Central memory CD8-positive, alpha-beta T cell (primary cell): ENCODE measurements around the gene DYNC1H1.

Experiments used
- ATAC-seq: fragments of 150-1000 bp; cut with Tn5 transposase; replicated peaks from 2 replicates; pipeline ENCODE4 v1.10.0; 2022; ENCODE audit warnings: mild to moderate bottlenecking, moderate FRiP score, moderate number of reproducible peaks; ENCODE audit not compliant: poor library complexity, severe bottlenecking; ENCODE audit errors: extremely low read depth
- DNase-seq, 2 donors: peaks; one replicate each; pipeline ENCODE4 v3.0.0; 2021; ENCODE audit warnings: low spot score in 2 of 2
- H3K27ac Mint-ChIP-seq: one replicate; pipeline ENCODE4 v1.8.0; 2022; ENCODE audit warnings: low read depth, mild to moderate bottlenecking, moderate library complexity, mixed read lengths
- H3K27me3 Mint-ChIP-seq: one replicate; pipeline ENCODE4 v1.8.0; 2022; ENCODE audit warnings: mixed read lengths
- H3K36me3 Mint-ChIP-seq: one replicate; pipeline ENCODE4 v1.8.0; 2022; ENCODE audit warnings: mild to moderate bottlenecking, moderate library complexity, mixed read lengths; ENCODE audit not compliant: insufficient read depth
- H3K4me1 Mint-ChIP-seq: one replicate; pipeline ENCODE4 v1.8.0; 2022; ENCODE audit warnings: mixed read lengths
- H3K4me3 Mint-ChIP-seq: one replicate; pipeline ENCODE4 v1.8.0; 2022; ENCODE audit warnings: mild to moderate bottlenecking, moderate library complexity, mixed read lengths
- H3K9me3 Mint-ChIP-seq: one replicate; pipeline ENCODE4 v1.8.0; 2022; ENCODE audit warnings: mixed read lengths

The DYNC1H1 gene

DNA sequence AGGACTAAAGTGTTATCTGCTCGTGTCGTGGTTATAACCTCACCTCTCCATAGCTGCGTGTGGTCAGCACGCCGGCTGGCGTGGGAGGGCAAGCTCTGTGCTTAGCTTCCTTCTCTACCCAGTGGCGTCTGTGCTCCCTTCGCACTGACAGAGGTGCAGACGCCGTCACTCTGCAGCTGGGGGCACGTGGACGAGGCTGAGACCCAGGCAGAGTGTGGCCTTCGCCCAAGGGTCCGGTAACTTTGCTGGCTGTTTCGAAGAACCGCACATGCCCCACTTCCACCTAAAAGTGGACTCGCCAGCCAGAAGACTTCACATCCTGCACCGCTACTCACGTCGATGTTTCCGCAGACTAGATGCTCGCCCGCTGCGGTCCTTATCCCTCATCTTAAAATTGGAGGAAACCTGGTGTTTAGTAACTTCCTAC lies 35.9 kb upstream of the DYNC1H1 start:
- Mint-ChIP-seq H3K4me3 (no peak overlapping the region), H3K4me1 (no peaks in the 10 kb centered on the region), H3K36me3 (peaks cover 28% of the 10 kb centered on the region), H3K27ac (no peak overlapping the region), H3K9me3 (no peaks in the 10 kb centered on the region), H3K27me3 (no peaks in the 10 kb centered on the region)
- DNase-seq (no peak), ATAC-seq (no peak)

DNA sequence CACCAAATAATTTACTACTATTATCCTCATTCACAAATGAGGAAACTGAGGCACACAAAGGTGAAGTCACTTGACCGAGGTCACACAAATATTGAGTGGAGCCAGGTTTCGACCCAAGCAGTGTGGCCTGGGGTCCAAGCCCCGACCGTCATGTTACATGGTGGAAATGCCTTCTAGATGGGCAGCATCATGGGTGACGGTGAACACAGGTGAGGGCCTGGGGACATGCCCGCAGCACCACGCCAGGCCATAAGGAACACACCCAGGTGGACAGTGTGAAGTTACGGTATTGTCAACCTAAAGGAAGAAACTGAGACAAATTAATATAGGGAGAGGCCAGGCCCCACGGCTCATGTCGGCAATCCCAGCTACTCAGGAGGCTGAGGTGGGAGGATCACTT lies 35.3 kb upstream of the DYNC1H1 start:
- ATAC-seq, result no peak
- peaks cover 28% of the 10 kb centered on the region for H3K36me3 Mint-ChIP-seq
- no peaks in the 10 kb centered on the region for H3K9me3 Mint-ChIP-seq
- no peak overlapping the region for H3K4me3 Mint-ChIP-seq
- peak overlapping the region; percentile 75 for H3K27ac Mint-ChIP-seq
- H3K4me1 Mint-ChIP-seq, result no peaks in the 10 kb centered on the region
- H3K27me3 Mint-ChIP-seq, result no peaks in the 10 kb centered on the region
- DNase-seq, result no peak

DNA sequence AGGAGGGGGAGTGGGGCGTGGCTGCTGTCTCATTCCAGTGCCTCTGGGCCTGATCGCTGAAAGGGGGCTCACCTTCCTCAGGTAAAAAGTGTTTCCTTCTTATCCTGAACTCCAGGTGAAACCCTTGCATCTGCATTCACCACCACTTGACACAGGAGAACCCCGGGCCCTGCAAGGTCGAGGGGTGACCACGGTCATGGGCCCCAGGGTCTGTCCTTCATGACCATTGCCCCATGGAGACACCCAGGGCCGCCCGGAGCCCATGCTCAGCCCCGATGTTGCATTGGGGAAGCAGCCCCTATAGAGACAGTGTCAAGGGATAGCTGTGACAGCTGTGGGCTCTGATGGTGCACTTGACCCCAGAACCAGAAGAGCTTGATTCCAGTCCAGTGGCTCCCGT lies 34.4 kb upstream of the DYNC1H1 start:
- Mint-ChIP-seq H3K9me3 (no peaks in the 10 kb centered on the region), H3K27me3 (no peaks in the 10 kb centered on the region), H3K4me3 (no peak overlapping the region), H3K4me1 (no peaks in the 10 kb centered on the region), H3K36me3 (peaks cover 21% of the 10 kb centered on the region), H3K27ac (no peak overlapping the region)
- no peak for DNase-seq
- ATAC-seq, result no peak

DNA sequence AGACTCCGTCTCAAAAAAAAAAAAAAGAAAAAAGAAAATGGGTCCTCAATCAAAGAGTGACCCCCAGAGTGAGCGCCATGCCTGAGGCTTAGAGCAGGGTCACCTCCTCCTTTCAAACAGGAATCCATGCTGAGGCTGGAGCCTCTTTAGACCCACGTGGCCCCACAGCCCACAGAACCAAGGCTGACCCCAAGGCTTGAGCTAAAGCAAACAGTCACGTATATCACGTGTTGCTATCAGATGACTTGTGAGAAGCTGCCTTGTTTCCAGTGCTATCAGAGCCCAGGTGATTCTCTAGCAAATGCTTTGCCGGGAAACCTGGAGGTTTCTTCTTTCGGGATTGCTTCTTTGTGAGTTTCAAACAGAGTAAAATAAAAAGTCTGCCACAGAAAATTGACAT lies 31.7 kb upstream of the DYNC1H1 start:
- Mint-ChIP-seq H3K27ac (no peak overlapping the region), H3K4me3 (no peak overlapping the region), H3K4me1 (no peaks in the 10 kb centered on the region), H3K9me3 (no peaks in the 10 kb centered on the region), H3K27me3 (no peaks in the 10 kb centered on the region), H3K36me3 (peaks cover 11% of the 10 kb centered on the region)
- DNase-seq (no peak), ATAC-seq (no peak)

DNA sequence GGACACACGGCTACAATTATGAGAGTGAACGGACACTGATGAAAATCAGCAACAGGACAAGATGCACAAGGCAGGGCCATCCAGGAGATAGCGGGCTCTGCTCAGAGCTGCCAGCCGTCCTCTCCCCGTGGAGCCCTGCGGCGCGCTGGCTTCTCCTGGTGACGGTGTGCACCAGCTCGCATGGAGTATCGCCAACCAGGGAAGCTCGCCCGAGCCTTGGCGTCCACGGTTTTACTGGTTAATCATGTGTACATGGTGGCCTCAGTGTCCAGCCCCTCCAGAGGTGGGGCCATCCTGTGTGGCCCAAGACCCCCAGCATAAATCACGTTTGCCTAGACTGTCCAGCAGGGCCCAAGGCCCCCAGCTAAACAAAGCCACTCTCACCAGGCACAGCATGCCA lies 31.2 kb upstream of the DYNC1H1 start:
- Mint-ChIP-seq H3K27me3 (peaks cover 3% of the 10 kb centered on the region), H3K27ac (no peak overlapping the region), H3K9me3 (no peaks in the 10 kb centered on the region), H3K4me1 (no peaks in the 10 kb centered on the region), H3K4me3 (no peak overlapping the region), H3K36me3 (peaks cover 9% of the 10 kb centered on the region)
- DNase-seq (no peak), ATAC-seq (no peak)

DNA sequence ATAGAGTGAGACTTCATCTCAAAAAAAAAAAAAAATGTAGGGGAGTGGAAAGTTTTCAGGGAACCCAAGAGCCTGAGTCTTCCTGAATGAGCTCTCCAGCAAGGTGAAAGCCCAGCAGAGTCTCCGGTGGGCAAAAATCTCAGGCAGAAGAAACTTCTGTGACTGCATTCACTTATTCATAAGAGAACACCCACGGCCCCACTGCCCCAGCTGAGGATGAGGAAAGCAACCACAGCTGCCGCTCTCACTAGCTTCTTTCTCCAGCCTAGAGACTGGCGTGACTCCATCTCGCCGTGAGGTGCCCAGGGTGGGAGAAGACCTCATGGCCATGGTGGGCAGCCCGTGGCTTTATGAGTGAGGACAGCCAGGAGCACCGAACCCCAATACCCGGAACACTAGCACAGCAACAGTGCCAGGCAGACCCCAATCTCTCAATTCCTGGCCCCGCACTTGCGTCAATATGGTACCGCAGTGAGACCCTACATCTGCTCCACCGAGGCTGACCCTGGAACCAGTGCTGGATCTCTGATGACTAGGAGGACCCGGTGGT lies 29.7 kb upstream of the DYNC1H1 start:
- no peak overlapping the region for H3K4me3 Mint-ChIP-seq
- ATAC-seq, result no peak
- H3K27ac Mint-ChIP-seq, result no peak overlapping the region
- H3K4me1 Mint-ChIP-seq, result peaks cover 8% of the 10 kb centered on the region
- no peak for DNase-seq
- H3K27me3 Mint-ChIP-seq, result peaks cover 13% of the 10 kb centered on the region
- H3K36me3 Mint-ChIP-seq, result no peaks in the 10 kb centered on the region
- no peaks in the 10 kb centered on the region for H3K9me3 Mint-ChIP-seq

DNA sequence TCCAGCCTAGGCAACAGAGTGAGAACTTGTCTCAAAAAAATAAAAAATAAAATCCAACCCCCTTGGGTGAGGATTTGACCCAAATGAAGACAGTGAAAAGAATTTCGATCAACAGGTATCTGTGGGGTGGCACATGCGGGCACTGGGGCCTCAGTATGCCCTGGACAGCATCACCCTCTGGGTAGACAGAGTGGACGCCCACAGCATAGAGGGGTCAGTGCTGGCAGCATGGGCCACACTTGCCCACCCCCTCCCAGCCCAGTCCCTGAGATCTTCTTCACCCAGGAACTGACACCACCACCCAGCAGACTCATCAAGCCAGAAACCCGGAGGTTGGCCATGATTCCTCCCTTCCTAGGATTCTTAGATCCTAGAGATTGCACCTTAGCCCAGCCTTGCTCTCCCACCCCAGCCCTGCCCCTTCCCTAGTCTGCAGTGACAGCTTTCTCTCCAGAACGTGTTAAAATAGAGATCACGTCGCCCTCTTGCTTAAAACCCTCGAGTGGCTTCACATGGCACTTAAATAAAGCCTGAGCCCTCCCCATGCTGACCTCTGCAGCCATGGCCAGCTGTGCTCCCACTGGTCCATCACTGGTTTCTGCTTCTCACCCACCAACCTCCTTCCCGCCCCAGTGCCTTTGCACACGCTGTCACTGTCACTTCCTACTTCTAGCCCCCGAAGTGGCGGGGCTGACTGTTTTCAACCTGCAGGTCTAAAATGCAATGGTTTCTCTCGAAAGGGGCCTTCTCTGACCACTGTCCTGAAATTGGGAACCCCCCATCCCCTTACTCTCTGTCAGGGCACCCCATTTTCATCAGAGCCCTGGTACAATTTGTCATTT lies 26.2 kb upstream of the DYNC1H1 start:
- no peaks in the 10 kb centered on the region for H3K9me3 Mint-ChIP-seq
- no peak for ATAC-seq
- H3K4me3 Mint-ChIP-seq, result no peak overlapping the region
- no peaks in the 10 kb centered on the region for H3K36me3 Mint-ChIP-seq
- H3K27ac Mint-ChIP-seq, result no peak overlapping the region
- H3K27me3 Mint-ChIP-seq, result peaks cover 43% of the 10 kb centered on the region
- DNase-seq, result no peak
- H3K4me1 Mint-ChIP-seq, result peaks cover 8% of the 10 kb centered on the region

DNA sequence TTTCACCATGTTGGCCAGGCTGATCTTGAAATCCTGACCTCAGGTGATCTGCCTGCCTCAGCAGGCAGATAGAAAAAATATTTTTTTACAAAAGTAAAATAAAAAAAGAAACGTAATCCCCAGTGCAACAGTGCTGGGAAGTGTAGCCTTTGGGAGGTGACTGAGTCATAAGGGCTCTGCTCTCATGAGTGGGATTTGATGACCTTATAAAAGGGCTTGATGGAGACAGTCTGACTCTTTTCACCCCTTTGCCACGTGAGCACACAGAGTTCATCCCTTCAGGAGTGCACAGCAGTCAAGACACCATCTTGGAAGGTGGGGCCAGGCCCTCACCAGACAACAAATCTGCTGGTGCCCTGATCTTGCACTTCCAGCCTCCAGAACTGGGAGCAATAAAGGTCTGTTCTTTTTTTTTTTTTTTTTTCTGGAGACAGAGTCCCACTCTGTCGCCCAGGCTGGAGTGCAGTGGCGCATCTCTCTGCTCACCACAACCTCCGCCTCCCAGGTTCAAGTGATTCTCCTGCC lies 24.7 kb upstream of the DYNC1H1 start:
- H3K9me3 Mint-ChIP-seq, result no peaks in the 10 kb centered on the region
- peak overlapping the region; percentile 59 for H3K27ac Mint-ChIP-seq
- DNase-seq, result no peak
- no peaks in the 10 kb centered on the region for H3K36me3 Mint-ChIP-seq
- no peak for ATAC-seq
- no peak overlapping the region for H3K4me3 Mint-ChIP-seq
- H3K27me3 Mint-ChIP-seq, result peaks cover 59% of the 10 kb centered on the region
- H3K4me1 Mint-ChIP-seq, result peaks cover 8% of the 10 kb centered on the region

DNA sequence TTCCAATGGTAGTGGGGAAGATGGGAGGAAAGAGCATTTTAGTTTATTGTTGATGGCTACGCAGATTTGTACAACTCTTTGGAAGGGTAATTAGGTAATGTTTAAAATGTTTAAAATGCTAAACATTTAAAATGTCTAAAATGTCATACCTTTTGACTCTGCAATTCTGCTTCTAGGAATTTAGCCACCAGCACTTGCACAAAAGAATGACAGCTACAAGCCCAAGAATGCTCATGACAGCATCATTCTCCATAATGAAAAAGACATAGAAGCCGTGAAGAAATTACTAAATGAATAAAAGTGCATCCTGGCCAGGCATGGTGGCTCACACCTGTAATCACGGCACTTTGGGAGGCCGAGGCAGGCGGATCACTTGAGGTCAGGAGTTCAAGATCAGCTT lies 19.9 kb upstream of the DYNC1H1 start:
- ATAC-seq, result no peak
- no peak for DNase-seq
- Mint-ChIP-seq H3K9me3 (no peaks in the 10 kb centered on the region), H3K36me3 (peaks cover 7% of the 10 kb centered on the region), H3K4me3 (no peak overlapping the region), H3K27ac (no peak overlapping the region), H3K4me1 (peaks cover 24% of the 10 kb centered on the region), H3K27me3 (peaks cover 68% of the 10 kb centered on the region)

DNA sequence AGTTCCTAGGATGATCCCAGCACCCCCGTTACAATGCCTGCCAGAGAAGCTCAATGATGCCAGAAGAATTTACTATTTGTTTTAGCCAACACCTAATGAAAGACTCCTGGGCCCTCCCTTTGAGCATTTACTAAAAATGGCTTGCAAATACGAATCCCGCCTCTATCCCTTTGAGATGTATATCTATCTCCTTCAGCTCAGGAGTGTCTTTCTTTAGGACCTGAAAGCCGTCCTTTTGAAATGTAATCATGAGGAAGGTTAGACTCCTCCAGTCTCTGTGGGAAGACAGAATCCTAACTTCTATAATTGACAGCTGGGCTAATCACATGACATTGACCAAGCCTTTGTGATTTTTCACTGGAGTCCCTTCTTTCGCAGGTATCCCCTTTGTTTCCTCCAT lies 19.2 kb upstream of the DYNC1H1 start:
- Mint-ChIP-seq H3K27me3 (peaks cover 68% of the 10 kb centered on the region), H3K9me3 (no peaks in the 10 kb centered on the region), H3K27ac (no peak overlapping the region), H3K4me1 (peaks cover 25% of the 10 kb centered on the region), H3K36me3 (peaks cover 7% of the 10 kb centered on the region), H3K4me3 (no peak overlapping the region)
- ATAC-seq (no peak), DNase-seq (no peak)

DNA sequence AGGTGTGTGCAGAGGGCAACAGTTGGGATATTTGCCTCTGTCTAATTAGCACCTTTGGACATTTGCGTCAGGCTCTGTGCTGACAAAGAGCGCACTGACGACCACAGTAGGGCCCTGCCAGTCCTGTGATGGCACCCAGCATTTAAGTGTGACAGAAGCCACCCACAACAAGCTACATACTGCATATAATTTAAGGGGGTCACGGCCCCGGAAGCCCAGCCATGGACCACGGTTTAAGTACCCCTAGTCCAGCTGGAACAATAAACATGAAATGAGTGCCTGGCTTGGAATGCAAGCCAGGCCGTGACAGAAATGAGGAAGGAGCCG lies 16.8 kb upstream of the DYNC1H1 start:
- no peaks in the 10 kb centered on the region for H3K9me3 Mint-ChIP-seq
- DNase-seq (no peak), ATAC-seq (peak; percentile 22)
- H3K36me3 Mint-ChIP-seq, result peaks cover 9% of the 10 kb centered on the region
- H3K4me1 Mint-ChIP-seq, result peaks cover 25% of the 10 kb centered on the region
- H3K27ac Mint-ChIP-seq, result peak overlapping the region; percentile 99
- peak overlapping the region; percentile 89 for H3K4me3 Mint-ChIP-seq
- peaks cover 45% of the 10 kb centered on the region for H3K27me3 Mint-ChIP-seq

DNA sequence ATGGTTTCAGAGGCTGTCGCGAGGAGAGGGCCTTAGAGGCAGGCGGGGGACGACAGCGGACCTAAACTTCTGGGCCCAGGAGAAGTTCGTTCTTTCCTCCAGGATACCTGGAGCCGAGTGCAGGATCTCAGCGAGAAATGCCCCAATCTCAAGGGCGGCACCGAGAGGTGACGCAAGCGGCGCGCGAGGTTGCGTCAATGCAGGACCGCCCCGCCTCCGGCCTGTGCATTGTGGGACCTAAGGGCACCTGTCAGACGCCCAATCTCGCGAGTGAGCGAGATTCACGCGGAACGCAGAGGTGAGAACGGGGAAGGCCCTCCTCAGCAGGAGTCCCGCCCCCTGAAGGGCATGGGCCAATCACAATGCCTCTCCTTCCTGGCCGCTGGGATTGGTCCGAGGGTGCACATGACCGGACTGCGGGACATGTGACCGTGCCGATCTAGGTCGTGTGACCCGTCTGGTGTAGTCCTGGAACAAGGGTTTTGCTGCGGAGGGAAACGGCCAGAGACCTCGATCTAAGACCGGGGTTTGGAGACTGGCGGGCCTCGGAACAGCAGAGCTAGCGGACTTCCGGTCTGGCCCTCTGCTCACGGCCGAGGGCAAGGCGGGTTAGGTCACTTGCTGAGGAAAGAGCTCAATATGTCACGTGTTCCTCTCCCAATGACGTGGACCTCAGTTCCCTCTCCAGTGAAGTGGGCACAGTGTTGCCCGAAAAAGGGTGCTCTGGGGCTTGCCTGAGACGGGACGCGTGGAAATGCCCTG lies 16.3 kb upstream of the DYNC1H1 start:
- Mint-ChIP-seq H3K27ac (peak overlapping the region; percentile 99), H3K9me3 (no peaks in the 10 kb centered on the region), H3K27me3 (peaks cover 39% of the 10 kb centered on the region), H3K4me3 (peak overlapping the region; percentile 89), H3K36me3 (peaks cover 9% of the 10 kb centered on the region), H3K4me1 (peaks cover 25% of the 10 kb centered on the region)
- peak; percentile 96 for ATAC-seq
- peak; percentile 97 to 100 for DNase-seq
